ENCODE results near the gene FSTL4. TPM values are rescaled to one million over a fixed set of nuclear protein-coding genes. Genes with fewer than 3 reads are reported as not detected.
"Not testable (repeated sequence)": the region's sequence is repeated elsewhere in the genome, so short reads cannot be mapped to it uniquely, and the experiment has no call there.

Gene FSTL4
- total and polyA plus RNA-seq, 4 donors, result 0.08 to 1.4 (median 0.31) TPM

DNA sequence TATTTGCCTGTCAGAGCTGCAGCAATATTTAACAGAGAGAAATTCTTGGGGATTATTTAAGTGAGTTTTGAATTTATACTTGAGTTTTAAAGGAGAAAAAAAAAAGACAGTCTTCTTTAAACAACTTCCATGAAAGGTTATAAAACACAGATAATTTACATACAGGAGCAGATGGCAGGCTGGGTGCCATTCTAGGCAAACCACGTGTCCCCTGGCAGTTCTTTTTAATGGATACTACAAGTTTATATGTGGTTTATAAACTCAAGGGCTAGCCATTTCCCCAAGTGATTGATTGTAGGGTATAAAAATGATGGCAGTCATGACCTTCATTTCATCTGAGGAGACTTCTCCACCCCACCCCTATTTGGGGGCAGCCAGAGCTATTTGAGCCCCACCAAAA lies 166.6 kb downstream of the FSTL4 start:
- TF ChIP-seq, protein P1, sequence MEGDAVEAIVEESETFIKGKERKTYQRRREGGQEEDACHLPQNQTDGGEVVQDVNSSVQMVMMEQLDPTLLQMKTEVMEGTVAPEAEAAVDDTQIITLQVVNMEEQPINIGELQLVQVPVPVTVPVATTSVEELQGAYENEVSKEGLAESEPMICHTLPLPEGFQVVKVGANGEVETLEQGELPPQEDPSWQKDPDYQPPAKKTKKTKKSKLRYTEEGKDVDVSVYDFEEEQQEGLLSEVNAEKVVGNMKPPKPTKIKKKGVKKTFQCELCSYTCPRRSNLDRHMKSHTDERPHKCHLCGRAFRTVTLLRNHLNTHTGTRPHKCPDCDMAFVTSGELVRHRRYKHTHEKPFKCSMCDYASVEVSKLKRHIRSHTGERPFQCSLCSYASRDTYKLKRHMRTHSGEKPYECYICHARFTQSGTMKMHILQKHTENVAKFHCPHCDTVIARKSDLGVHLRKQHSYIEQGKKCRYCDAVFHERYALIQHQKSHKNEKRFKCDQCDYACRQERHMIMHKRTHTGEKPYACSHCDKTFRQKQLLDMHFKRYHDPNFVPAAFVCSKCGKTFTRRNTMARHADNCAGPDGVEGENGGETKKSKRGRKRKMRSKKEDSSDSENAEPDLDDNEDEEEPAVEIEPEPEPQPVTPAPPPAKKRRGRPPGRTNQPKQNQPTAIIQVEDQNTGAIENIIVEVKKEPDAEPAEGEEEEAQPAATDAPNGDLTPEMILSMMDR (IDR thresholded peaks at IDR 0.05; ENCODE audit: control extremely low read depth, extremely low read depth), result no peak
- H3K27ac ChIP-seq (ENCODE audit: low read depth in 1 of 2, low read length in 1 of 2), result no peak overlapping the region
- no peaks in the 10 kb centered on the region for H3K27me3 ChIP-seq (ENCODE audit: control insufficient read depth in 3 of 3, insufficient read depth in 3 of 3, low read length in 2 of 3)
- no peak overlapping the region for H3K9ac ChIP-seq (ENCODE audit: insufficient read depth in 1 of 2, low read length in 2 of 2)
- no peak for ATAC-seq (ENCODE audit: insufficient read depth, low FRiP score)
- H3K4me1 ChIP-seq (ENCODE audit: control insufficient read depth in 5 of 5, insufficient read depth in 5 of 5, low read length in 5 of 5), result no peaks in the 10 kb centered on the region
- DNase-seq, result no peak
- WGBS, 2 donors, result 37 to 48% methylated on average over 1 of the region's 1 CpG
- H3K36me3 ChIP-seq (ENCODE audit: control insufficient read depth in 4 of 4, insufficient read depth in 4 of 4, low read length in 4 of 4), result no peaks in the 10 kb centered on the region
- no peak overlapping the region for H3K4me3 ChIP-seq
- no peaks in the 10 kb centered on the region for H3K9me3 ChIP-seq (ENCODE audit: control insufficient read depth in 4 of 4, insufficient read depth in 3 of 4, low read length in 3 of 4)

DNA sequence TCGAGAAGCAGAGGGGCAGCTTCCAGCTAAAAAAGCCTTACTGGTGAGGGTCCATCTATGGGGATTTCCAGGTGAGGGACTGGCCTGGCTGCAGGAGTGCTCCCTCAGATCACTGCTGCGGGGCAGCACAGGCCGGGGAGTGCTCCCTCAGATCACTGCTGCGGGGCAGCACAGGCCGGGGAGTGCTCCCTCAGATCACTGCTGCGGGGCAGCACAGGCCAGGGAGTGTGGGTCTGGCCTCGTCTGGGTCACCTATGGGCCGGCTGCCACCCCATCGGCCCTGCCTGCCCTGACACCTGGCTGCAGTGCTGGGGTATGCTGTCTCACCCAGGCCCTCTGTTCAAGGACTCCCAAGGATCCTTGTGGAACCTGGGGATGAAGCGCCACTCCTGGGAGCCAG lies 167.1 kb downstream of the FSTL4 start:
- H3K9ac ChIP-seq (ENCODE audit: insufficient read depth in 1 of 2, low read length in 2 of 2); ATAC-seq (ENCODE audit: insufficient read depth, low FRiP score); H3K36me3 ChIP-seq (ENCODE audit: control insufficient read depth in 4 of 4, insufficient read depth in 4 of 4, low read length in 4 of 4); H3K27me3 ChIP-seq (ENCODE audit: control insufficient read depth in 3 of 3, insufficient read depth in 3 of 3, low read length in 2 of 3); H3K27ac ChIP-seq (ENCODE audit: low read depth in 1 of 2, low read length in 1 of 2); H3K9me3 ChIP-seq (ENCODE audit: control insufficient read depth in 4 of 4, insufficient read depth in 3 of 4, low read length in 3 of 4); H3K4me3 ChIP-seq; DNase-seq; H3K4me1 ChIP-seq (ENCODE audit: control insufficient read depth in 5 of 5, insufficient read depth in 5 of 5, low read length in 5 of 5): not testable (repeated sequence)
- WGBS, 2 donors, result 91 to 93% methylated on average over 10 of the region's 10 CpGs

DNA sequence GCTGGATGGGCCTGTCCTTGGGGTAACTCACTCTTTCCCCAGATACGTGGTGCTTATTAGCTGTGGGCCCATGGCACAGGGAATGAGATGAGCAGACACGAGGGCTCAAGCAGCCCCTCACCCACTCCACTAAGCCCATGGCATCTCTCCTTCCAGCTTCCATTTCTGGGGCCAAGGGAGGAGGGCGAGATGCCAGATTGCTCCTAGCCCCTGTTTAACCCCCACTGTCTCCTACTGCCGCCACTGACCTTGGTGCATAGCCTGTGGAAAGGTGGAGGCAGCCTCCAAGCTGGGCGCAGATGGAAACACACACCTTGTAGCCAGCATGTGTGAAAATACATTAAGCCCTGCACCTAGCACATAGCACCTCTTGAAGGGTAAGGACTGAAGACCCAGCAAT lies 167.6 kb downstream of the FSTL4 start:
- ATAC-seq (ENCODE audit: insufficient read depth, low FRiP score) (no peak), DNase-seq (no peak)
- H3K27ac ChIP-seq (ENCODE audit: low read depth in 1 of 2, low read length in 1 of 2), result no peak overlapping the region
- H3K9me3 ChIP-seq (ENCODE audit: control insufficient read depth in 4 of 4, insufficient read depth in 3 of 4, low read length in 3 of 4), result no peaks in the 10 kb centered on the region
- no peaks in the 10 kb centered on the region for H3K27me3 ChIP-seq (ENCODE audit: control insufficient read depth in 3 of 3, insufficient read depth in 3 of 3, low read length in 2 of 3)
- no peak overlapping the region for H3K9ac ChIP-seq (ENCODE audit: insufficient read depth in 1 of 2, low read length in 2 of 2)
- no peak overlapping the region for H3K4me3 ChIP-seq
- H3K4me1 ChIP-seq (ENCODE audit: control insufficient read depth in 5 of 5, insufficient read depth in 5 of 5, low read length in 5 of 5), result peaks cover 0 to 5% (median 0%) of the 10 kb centered on the region in 5 donors
- no peaks in the 10 kb centered on the region for H3K36me3 ChIP-seq (ENCODE audit: control insufficient read depth in 4 of 4, insufficient read depth in 4 of 4, low read length in 4 of 4)
- TF ChIP-seq, protein P1 (IDR thresholded peaks at IDR 0.05; ENCODE audit: control extremely low read depth, extremely low read depth), result no peak
- 92 to 97% methylated on average over 5 of the region's 5 CpGs for WGBS, 2 donors

DNA sequence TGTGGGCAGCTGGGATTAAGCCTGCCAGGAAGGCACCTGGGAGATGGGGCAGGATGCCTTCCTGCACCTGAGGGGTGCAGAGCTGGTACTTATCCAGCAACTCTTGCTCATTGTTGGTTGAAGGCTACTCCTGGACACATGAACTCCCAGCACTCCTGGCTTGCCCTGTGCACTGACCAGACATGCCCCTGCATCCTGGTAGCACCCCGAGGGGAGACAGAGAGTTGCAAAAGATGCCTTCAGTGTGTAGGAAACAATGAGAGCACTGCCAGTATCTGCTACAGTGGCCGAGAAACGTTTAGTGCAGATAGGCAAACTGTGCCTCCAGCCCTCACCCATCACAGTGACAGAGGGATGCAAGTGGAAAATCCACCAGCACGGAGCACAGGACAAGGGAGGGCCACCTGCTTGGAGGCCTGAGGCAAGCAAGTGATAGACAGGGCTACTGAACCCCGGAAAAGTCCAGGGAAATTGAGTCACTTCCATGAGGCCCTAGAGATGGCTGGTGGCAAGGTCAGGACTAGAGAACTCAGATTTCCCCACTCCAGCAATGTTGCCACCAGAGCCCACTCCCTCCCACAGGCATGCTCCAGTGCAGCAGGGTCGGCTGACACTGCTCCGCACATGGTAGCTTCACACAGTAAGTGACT lies 171.1 kb downstream of the FSTL4 start:
- 89 to 97% methylated on average over 7 of the region's 7 CpGs for WGBS, 2 donors
- Histone ChIP-seq H3K36me3 (ENCODE audit: control insufficient read depth in 4 of 4, insufficient read depth in 4 of 4, low read length in 4 of 4) (no peaks in the 10 kb centered on the region), H3K4me3 (no peak overlapping the region), H3K27ac (ENCODE audit: low read depth in 1 of 2, low read length in 1 of 2) (no peak overlapping the region), H3K27me3 (ENCODE audit: control insufficient read depth in 3 of 3, insufficient read depth in 3 of 3, low read length in 2 of 3) (no peaks in the 10 kb centered on the region), H3K9ac (ENCODE audit: insufficient read depth in 1 of 2, low read length in 2 of 2) (no peak overlapping the region), H3K9me3 (ENCODE audit: control insufficient read depth in 4 of 4, insufficient read depth in 3 of 4, low read length in 3 of 4) (no peaks in the 10 kb centered on the region), H3K4me1 (ENCODE audit: control insufficient read depth in 5 of 5, insufficient read depth in 5 of 5, low read length in 5 of 5) (peaks cover 0 to 6% (median 0%) of the 10 kb centered on the region in 5 donors)
- TF ChIP-seq, protein P1 (IDR thresholded peaks at IDR 0.05; ENCODE audit: control extremely low read depth, extremely low read depth), result no peak
- ATAC-seq (ENCODE audit: insufficient read depth, low FRiP score), result no peak
- no peak for DNase-seq
